NCI-H1417 treated with DMSO at 0.1 percent for 48 hours (cell line): ENCODE results near the gene P2RY6.
A peak's percentile ranks its signal among the peaks of the same experiment; 100 is the strongest.

Experiments
- DNase-seq: peaks from one replicate; lab custom pipeline; 2025; lab: John Stamatoyannopoulos, UW

P2RY6 gene

GRCh38 chr11:73297231-73297590, 25.1 kb downstream of the P2RY6 start:
- DNase-seq: no peak

DNA sequence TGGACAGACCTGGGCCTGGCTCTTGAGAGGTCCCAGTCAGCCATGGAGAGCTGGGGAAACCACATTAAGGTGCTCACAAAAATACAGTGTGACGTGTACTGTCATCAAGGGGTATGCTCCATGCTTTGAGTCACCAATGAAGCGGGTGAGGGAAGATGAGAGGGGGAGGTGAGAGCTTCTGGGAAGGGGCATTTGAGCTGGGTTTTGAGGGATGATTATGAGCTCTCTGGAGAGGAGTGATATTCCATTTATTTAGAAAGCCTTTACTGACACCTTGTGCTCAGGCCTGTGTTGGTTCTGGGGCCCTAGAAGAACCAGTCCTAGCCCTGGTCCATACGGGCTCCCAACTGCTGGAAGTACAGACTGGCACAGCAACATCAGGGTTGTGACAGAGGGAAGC, 25.6 kb downstream of the P2RY6 start:
- no peak for DNase-seq

DNA sequence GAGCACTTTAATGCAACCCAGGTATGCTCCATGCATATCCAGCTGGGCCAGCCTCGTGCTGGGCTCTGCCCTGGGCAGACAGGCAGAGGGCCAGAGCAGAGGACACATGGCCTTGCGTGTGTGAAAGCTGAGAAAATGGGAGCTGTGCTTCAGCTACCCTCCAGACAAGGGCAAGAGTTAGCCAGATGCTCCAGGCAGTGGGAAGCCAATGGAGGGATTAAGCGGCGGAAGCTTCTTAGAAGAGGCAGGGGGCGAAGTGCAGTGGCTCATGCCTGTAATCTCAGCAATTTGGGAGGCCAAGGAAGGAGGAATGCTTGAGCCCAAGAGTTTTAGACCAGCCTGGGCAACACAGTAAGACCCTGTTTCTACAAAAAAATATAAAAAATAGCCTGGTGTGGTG, 26.1 kb downstream of the P2RY6 start:
- DNase-seq: no peak

DNA sequence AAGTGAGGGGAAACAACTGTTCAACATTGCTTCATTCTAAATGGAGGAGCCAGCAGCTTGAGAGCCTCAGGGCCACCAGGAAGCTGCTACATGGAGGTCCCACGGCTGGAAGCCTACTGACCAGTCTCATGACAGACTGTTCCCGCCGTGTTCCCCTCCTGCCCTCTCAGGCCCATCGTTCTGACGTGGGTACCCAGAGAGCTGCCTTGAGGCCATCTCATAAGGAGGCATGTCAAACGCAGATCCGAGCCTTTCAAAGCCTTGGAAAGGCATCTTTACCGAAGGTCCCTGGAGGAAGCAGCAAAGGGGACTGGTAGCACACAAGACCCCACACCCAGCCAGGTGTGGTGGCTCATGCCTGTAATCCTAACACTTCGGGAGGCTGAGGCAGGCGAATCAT, 27.6 kb downstream of the P2RY6 start:
- no peak for DNase-seq

- DNase-seq: no peak
Measured at GRCh38 chr11:73306069-73306841, 34.1 kb downstream of the P2RY6 start.

DNA sequence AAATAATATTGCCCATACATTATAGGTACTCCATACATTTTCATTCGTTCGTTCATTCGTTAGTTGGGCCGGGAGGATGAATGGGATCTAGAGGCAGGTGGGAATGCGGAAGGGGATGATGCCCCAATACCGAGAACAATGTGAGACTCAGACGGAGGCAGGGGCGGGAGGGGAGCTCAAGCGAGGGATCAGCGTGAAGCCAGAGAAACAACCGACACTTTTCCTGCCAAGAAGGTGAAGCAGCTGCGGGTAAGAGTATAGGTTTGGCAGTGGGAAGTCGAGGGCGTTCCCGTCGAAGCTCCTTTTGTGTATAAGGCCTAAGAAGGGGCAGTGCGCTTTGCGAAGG, 34.8 kb downstream of the P2RY6 start:
- no peak for DNase-seq

DNA sequence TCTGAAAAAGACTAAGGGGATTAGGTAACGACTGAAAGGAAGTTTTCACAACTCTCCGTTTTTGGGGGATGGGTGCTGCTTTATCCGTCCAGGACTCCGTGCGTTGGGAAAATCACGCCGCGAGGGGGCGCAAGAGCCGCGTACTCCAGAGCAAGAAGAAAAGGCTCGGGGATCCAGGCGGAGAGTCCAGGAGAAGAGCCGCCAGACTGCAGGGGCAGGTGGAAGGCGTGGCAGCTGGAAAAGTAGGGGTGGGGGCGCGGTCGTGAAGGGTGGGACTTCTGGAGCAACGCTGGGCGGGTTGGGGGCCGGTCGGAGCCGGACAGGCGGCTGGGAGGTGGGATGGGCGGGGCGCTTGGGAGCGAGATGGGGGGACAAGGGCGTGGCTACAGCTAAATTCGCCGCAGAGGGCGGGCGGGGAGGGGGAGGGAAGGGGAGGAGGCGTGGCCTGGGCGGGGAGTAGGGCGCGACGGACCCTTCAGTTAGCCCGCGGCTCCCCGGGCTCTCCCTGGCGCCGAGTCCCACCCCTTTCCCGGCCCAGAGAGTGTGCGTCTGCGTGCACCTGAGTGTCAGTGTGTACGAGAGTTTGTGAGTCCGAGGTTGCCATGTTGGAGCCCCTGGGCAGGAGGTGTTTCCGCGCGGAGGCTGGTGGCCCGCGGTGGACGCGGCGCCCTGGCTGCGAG, 35.3 kb downstream of the P2RY6 start:
- DNase-seq: peak; percentile 79

DNA sequence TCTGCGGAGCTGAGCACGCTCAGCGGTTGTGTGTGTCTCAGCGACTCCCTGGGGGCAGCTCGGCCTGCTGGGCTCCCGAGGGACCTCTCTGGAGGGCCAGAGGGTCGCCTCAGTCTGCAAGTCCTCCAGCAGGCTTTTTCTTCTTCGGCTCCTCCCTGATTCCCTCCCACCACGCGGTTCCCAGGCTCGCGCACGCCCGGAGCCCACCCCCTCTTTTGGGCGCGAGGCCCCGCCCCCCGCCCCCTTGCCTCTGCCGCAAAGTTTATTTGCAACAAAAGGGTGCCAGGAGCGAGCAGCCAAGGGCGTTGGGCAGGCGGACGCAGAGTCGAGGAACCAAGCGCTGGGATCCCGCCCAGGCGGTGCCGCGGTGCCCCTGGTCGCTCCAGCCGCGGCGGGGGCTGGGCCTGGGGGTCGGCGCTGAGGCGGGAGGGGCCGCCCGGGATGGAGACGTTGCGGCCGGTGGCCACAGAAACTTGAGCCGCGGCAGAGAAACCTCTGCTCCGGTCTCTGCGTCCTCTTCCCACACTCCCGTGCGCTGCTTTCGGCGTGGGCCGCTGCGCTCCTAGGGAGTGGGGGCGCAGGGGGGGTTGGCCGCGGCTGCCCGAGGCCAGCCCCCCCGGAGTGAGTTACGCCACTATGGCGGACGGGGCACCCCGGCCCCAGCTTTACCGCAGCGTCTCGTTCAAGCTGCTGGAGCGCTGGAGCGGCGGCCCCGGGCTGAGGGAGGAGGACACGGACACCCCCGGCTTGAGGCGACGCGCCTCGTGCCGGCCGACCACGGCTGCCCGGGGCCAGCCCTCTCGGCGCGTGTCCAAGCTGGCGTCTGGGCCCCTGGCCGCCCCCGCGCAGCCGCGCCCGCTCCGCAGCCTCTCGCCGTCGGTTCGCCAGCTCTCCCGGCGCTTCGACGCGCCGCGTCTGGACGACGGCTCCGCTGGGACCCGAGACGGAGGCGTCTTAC, 36.1 kb downstream of the P2RY6 start, which contains the start of gene ARHGEF17:
TSS of gene ARHGEF17 (plus strand) at position 274 of the 958 bp plus-strand sequence. CDS start at position 637, 363 bp downstream.
- DNase-seq: peak; percentile 56

- no peak for DNase-seq
Measured at GRCh38 chr11:73308961-73309919, 37.1 kb downstream of the P2RY6 start.

GRCh38 chr11:73310076-73310475, 37.9 kb downstream of the P2RY6 start:
- no peak for DNase-seq

- no peak for DNase-seq
Measured at GRCh38 chr11:73310661-73311393, 38.7 kb downstream of the P2RY6 start.

- no peak for DNase-seq
Measured at GRCh38 chr11:73311394-73311869, 39.3 kb downstream of the P2RY6 start.

DNA sequence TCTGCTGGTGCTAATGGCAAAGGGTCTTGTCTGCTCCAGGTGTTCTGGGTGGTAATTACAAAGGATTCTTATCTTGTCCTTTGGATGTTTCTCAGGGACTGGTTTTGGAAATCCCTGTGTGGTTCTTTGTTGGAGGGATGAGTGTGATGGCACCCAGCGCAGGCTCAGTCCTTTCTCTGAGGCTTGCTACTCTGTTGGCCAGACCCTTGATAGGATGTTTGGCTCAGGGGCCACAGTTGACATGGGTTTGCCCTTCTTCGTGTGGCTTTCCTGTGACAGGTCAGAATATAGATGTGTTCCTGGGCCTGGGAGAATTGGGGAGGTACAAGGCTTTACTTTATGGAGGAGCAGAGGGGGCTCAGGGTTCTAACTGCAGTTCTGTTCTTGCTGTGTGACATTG, 39.9 kb downstream of the P2RY6 start:
- no peak for DNase-seq

DNA sequence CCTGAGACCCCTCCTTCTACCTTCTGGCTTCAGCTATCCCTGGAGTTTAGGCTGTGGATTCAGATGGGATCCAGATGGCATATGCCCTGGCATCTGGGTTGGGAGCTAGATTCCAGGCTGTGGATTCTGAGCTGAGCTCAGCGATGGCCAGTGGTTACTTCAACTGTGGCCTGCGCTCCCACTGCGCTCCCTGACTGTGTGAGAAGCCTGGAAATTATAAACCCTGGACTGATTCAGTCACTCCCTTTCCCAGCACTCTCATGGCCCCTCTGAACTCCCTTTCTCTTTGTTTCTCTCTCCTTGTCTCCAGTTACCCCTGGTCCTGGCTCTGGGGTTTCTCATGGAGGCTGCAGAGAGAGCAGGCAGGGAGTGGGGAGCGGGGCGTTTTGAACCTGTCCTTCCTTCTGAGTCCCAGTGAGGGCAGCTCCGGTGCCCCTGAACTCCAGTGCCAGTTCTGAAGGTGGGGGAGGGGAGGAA, 40.8 kb downstream of the P2RY6 start:
- no peak for DNase-seq

DNA sequence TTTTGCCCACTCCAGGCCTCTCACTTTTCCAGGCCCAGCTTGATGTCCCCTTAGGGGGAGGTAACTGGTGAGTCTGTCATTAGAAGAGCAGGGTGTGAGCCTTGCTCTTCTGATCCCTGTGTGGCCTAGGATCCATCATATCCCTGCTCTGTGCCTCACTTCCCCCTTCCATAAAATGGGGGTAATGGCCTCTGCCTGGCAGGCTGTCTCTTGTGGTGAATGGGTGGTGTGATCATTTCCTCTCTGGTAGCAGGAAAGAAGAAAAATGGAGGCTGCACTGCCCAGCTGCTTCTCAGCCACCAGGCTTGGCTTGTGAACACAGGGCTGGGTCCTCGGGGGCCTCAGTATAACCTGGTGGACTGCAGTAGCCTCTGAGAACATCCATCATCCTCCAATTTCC, 41.5 kb downstream of the P2RY6 start:
- no peak for DNase-seq

DNA sequence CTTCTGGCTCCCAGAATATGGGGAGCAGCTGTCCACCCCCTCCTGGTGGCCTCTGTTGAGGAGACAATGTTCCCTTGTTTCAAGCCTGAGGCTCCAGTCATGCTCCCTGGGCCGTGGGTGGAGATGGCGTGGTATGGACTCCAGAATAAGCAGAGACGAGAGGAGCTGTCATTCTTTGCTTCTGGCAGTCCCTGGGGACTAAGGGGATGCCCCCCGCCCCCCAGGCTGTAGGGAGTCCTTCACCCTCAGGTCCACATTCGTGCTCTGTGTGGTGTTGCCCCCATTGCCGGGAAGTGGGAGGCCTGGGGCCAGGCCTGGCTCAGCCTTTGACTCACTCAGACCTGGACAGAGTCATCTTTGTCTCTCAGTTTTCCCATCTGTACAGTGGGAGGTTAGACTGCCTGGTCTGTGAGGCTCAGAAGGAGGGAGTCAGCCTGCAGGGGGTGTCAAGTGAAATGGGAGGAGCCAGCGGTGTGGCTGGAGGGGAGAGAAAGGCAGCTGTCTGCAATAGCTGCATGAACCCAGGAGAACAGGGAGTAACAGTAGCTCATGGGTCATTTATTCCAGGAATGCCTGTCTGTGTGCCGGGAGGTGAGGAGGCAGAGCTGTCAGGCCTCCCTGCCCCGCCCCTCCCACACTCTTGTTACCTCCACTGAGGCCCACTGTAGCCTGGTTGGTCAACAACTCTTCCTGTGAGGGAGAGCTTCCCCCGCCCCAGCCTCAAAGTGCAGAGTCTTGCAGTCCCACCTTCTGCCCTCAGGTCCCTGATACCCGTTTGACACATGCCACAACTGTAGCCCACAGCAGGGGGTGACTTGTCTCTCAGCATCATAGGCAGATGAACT, 42.2 kb downstream of the P2RY6 start:
- no peak for DNase-seq

DNA sequence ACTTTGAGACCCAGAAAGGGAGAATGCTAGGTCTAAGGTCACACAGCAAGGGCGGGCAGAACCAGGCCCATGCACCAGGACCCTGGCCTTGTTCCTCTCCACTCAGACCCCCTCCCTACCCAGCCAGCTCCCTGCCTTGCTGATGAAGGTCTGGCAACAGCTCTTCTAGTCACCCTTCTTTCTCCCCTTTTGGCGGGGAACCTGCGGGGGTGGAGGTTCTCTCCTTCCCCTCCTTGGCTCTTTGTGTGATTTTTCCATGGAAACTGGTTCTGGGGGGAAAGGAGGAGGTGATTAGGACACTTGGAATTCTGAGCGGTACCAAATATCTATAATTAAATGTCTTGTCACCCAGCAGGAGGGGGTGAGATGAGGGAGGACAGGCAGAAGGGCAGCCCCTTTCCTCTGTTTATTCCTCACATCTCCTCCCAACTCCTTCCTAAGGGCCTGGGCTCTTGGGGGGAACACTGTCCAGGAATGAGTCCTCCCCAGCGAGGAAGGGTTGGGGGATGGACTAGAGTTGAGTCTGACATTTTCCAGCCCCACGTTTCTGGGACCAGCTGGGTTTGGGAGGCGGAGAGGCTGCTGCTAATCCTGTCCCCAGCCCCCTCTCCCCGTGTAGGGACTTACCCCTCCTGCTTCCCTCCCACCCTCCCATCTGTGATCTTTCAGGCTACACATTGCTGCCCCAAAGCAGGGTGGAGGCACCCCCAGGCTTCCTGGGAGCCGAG, 43.3 kb downstream of the P2RY6 start:
- DNase-seq: no peak

GRCh38 chr11:73316422-73316821, 44.3 kb downstream of the P2RY6 start:
- DNase-seq: no peak

DNA sequence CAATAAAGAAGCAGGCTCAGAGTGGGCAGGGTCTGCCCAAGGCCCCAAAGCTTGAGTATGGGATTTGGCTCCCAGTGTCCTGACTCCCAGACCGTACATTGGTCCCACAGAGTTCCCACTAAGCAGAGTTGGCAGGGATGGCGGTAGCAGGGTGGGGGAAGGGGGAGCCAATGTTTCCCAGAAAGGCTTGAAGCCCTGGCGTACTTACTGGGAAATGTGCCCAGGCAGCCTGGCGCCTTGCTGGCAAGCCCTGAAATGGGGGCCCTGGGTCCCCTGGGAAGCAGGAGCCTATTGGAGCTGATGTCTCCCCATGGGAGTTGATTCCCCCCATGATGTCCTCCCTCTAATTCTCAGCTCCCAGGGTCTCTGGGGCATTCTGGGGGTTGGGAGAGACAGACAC, 45.2 kb downstream of the P2RY6 start:
- DNase-seq: no peak
